ENCODE results near the gene TBCK.

DNA sequence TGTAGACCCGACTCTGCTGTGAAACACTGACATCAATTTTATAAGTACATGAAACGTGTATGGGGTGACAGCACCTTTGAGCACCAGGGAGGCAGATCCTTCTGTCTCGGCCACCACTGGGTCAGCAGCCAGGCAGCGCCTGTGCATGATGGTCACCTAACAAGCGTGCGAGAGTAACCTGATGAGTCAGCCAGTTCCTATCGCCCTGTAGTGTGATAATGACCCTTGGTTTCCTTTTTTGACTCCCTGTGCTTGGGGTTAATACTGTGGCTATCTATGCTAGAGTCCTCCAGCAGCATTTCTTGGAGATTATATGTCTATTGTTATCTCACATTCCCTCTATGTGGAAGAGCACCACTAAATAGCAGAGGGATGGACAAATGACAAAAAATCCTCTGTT is 319.2 kb downstream of the TBCK start:
- TF ChIP-seq, protein P1, sequence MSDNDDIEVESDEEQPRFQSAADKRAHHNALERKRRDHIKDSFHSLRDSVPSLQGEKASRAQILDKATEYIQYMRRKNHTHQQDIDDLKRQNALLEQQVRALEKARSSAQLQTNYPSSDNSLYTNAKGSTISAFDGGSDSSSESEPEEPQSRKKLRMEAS (IDR thresholded peaks at IDR 0.05; ENCODE audit: insufficient read depth, insufficient read length), result no peak
- no peak for TF ChIP-seq EZH2 (IDR thresholded peaks at IDR 0.05; ENCODE audit: borderline replicate concordance, low read depth, low read length, severe bottlenecking)
- TF ChIP-seq, protein P2, sequence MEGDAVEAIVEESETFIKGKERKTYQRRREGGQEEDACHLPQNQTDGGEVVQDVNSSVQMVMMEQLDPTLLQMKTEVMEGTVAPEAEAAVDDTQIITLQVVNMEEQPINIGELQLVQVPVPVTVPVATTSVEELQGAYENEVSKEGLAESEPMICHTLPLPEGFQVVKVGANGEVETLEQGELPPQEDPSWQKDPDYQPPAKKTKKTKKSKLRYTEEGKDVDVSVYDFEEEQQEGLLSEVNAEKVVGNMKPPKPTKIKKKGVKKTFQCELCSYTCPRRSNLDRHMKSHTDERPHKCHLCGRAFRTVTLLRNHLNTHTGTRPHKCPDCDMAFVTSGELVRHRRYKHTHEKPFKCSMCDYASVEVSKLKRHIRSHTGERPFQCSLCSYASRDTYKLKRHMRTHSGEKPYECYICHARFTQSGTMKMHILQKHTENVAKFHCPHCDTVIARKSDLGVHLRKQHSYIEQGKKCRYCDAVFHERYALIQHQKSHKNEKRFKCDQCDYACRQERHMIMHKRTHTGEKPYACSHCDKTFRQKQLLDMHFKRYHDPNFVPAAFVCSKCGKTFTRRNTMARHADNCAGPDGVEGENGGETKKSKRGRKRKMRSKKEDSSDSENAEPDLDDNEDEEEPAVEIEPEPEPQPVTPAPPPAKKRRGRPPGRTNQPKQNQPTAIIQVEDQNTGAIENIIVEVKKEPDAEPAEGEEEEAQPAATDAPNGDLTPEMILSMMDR (IDR thresholded peaks at IDR 0.05; ENCODE audit: extremely low read depth in 1 of 2, insufficient read depth in 1 of 2, low read depth in 1 of 2, low read length in 2 of 2), result no peak
